Stimulated activated CD4-positive, alpha-beta T cell treated with anti-CD3 and anti-CD28 coated beads, Interleukin-15, amount 100 ng/mL, for 48 hours (primary cell): ENCODE measurements around the gene LHX5.

ENCODE experiments used
- DNase-seq, 2 donors: peaks; one replicate each; pipeline ENCODE4 v3.0.0-alpha.2; 2020; ENCODE audit warnings: low read depth in 2 of 2

LHX5 gene

DNA sequence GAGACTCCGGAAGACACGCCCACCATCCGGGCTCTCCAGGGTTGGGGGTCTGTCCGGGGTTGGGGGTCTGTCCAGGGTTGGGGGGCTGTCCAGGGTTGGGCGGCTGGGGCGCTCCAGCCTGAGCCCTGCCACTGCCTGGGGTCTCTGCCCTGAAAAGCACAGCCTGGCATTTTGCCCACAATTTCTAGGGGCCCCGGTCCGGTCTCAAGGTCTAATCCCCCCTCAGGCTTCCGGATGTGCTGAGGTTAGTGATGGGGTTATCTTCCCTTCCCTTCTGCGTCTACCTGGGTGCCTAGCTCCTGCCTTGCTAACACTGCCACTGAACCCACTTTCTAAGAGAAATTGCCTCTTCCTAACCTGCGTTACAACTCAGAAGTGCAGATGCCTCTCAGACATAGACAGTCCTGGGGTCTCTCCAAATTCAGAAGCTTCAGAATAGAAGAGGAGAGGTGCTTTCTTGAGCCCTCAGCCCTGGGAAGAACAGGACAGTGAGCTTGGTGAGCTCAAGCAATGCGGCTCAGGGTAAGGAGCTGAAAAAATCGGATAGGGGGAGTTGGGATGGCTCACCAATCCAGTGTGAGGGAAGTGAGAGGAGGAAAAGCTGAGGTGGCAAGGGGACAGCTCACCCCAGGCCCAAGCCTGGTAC, 5.7 kb downstream of the LHX5 start:
- DNase-seq, result no peak

- no peak for DNase-seq
These were observed 6.6 kb downstream of the LHX5 start for GRCh38 chr12:113464852-113465719.

DNA sequence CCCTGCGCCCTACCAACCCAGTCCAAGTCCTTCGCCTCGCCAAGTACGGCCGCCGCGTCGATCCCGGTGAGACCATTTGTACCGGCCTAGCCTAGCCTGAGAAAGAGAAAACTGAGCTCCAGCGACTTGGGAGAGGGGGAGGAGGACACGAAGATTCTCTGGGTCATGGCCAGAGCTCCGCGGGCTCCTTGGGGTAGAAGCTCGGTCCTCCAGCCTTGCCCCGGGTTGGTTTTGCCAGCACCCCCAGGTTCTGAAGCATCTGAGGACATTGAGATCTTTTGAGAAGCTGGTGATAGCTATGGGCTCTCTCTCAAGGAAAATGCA, 7.3 kb downstream of the LHX5 start:
- DNase-seq, result no peak

DNA sequence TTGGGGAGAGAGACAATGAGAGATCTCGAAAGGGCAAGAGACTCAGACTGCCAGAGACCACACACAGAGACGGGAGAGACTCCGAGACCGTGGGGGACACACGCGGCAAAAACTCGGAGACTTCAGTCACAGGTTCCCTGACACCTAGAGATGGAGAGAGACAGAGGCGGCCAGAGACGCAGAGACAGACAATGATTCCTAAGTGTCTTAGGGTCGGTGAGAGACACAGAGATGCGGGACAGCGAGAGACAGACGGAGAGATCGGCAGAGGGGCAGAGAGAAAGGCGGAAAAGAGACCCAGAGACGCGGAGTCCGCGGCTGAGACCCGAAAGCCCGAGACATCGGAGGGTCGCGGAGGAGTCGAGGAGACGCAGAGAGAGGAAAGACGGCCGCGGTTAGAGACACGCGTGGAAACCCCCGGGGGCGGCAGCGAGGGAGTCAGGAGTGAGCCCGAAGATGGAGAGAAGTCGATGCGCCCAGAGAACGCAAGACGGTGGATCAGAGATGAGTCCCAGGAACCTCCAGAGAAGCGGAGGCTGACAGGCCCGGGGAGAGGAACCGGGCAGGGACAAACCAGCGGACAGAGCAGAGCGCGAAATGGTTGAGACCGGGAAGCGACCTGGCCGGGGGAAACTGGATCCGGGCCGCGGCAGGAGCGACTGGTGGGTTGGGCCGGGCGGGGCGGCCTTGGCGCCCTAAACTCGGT, 7.8 kb downstream of the LHX5 start:
- no peak for DNase-seq

DNA sequence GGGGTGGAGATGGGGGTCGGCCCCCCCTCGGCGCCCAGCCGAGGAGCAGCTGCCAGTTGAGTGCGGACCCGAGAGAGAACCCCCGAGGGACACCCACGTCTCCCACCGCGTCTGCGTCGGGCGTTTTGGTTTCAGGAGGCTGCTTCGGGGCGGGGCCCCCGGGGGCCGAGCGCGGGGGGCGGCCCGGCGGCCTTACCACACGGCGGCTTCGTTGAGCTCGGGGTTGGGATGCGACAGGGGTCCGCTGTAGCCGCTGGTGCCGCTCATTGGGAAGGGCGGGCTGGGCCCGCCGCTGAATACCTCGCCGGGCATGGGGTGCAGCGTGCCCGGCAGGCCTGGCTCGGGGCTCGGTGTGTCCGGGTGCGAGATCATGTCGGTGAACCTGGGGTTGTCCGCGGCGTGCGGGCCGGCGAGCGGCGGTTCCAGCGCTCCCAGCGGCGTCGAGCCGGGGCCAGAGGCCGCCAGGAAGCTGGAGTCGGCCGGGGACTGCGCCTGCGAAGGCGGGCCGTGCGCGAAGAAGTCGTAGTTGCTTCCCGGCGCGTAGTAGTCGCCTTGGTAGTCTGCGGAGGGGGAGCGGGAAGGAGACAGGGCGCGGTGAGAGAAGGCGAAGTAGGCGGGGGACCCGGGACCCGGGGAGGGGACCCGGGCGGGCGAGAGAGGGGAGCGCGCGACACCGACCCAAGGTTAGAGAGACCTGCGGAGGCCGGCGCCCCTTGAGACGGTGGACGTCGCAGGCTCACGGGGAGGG, 8.5 kb downstream of the LHX5 start:
- DNase-seq, result no peak

DNA sequence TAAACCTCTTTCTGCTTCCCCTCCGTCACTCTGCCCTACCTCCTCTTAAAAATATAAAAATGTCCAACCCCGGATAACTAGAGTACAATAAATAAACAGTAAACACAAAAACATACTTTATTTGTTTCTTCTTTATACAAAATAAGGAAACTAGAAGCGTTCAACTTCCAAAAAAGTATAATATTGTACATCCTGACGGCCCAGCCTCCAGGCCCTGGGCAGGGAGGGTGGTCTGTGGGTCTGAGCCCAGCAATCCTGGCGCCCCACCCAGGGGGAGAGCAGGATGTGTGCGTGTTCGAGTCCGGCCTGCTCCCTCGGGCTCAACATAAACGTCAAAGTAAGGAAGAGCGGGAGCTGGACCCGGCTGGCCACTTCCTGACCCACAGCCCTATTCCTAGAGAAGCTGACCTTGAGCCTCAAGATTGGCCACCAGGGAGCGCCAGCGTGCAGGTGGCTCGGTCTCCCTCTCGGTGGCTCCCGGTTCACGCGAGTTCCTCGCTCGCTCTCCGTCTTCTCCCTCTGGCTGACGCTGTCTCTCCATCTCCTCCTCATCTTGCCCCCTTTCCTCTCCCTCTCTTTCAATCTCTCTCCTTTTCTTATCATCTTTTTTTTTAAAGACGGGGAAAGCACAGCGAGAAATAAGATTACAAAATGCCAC, 9.4 kb downstream of the LHX5 start:
- DNase-seq, result peak; percentile 34 to 62

GRCh38 chr12:113461666-113462065, 10.0 kb downstream of the LHX5 start:
- no peak for DNase-seq

- DNase-seq, result no peak
These were observed 11.7 kb downstream of the LHX5 start for GRCh38 chr12:113459981-113460380.

DNA sequence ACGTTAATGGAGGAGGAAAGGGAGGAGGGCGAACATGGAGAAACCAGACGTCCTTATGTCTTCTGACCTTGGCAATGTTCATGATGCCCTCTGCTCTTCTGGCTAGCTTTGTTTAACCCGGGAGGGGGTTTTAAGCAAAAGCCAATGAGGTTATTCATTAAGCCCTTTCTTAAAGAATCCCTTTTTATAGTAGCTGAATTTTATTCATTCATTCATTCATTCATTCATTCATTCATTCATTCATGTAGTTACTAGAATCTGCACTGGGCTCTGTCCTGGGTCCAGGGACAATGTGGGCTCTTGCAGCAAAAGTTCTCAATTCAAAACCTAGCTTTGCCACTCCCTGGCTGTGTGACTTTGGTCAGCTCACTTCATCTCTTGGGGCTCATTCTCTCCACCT, 14.0 kb downstream of the LHX5 start:
- DNase-seq, result no peak

GRCh38 chr12:113457185-113457584, 14.5 kb downstream of the LHX5 start:
- DNase-seq, result no peak

DNA sequence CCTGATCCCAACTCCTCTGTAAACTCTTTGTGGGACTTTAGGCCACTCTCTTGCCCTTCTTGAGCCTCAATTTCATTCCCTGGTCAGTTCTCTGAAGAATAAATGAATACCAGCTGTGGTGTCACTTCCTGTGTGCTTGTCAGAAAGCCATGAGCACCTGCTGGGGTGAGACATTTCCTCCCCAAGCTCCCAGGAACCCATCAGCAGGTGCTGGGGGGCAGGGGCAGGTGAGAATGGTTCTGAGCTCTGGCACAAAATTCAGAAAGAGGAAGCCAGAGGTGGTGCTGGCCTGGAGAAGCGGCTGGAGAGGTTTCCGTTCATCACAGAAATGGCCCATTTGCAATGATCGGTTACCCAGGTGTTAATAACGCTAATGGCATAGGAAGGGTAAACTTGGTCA, 14.9 kb downstream of the LHX5 start:
- DNase-seq, result no peak

DNA sequence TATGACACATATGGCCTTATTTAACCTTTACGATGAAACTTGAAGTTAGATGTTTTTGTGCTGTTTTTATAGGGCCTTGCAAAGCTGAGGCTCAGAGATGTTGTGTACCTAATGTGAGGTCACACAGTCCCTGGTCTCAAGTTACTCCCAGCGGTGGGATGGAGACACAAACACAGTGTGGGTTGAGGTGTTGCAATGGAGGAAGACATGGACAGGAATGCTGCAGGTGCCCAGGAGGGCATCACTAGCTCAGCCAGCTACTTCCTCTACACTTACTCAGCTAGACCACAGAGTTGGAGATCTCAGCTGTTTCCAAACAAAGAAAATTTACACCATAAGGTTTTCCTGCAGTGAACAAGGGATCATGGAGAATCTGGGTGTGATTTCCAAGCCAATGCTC, 15.5 kb downstream of the LHX5 start:
- no peak for DNase-seq

DNA sequence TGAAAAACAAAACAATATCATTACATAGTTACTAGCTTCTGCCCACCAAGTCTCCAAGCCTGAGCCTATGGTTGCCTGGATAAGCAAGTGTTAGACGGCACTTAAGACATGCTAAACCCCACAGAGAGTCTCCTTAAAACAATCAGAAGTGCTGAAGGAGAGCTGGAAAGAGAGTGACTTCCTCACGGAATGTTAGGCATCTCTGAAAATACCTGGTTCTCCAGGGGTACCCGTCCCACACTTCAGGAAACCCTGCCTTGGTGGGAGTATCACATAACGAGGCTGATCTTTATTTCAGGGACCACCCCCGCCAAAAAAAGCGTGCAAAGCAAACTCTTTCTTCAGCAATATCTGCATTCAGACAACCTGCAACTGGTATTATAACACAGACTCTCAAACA, 18.3 kb downstream of the LHX5 start:
- no peak for DNase-seq

GRCh38 chr12:113452458-113452857, 19.2 kb downstream of the LHX5 start:
- no peak for DNase-seq

GRCh38 chr12:113449839-113450238, 21.8 kb downstream of the LHX5 start:
- no peak for DNase-seq

GRCh38 chr12:113449299-113449698, 22.4 kb downstream of the LHX5 start:
- DNase-seq, result no peak

DNA sequence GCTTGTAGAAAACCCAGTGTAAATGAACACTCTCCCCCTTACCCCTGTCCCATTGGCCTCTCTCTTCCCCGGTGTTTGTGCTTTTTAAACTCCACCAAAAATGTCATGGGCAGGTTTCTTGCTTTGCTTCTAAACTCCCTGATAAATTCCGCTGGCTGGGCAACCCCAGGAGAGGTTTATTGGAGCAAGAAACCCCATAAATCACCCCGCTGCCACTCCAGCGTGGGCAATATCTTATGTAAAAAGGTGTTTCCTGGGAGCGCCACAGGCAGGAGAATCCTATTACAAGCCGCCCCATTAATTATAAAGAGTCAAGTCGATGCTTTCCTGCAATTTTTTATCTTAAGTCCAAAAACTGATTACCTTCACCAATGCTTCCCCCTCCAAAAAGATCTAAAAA, 22.8 kb downstream of the LHX5 start:
- no peak for DNase-seq

- no peak for DNase-seq
These were observed 26.0 kb downstream of the LHX5 start for GRCh38 chr12:113445544-113446171.

GRCh38 chr12:113443030-113443539, 28.6 kb downstream of the LHX5 start:
- DNase-seq, result no peak

- no peak for DNase-seq
These were observed 30.5 kb downstream of the LHX5 start for GRCh38 chr12:113440947-113441782.
